Caco-2 (cell line): ENCODE data around the gene SYTL5. TPM values are rescaled to one million over a fixed set of nuclear protein-coding genes. Genes with fewer than 3 reads are reported as not detected.

Source experiments
- BruUV-seq: library from RNA; stranded (reverse); fragments of 400-500 nt; replicated peaks from 2 replicates; lab custom pipeline; 2021; lab: Mats Ljungman, UMichigan
- CTCF ChIA-PET: fragments of 300-600 bp; sonication (Branson Sonifier 250); formaldehyde crosslinking; loops from one replicate; lab custom pipeline; 2022; ENCODE audit warnings: antibody characterized with exemption; lab: Charles Lee
- POLR2A ChIA-PET: fragments of 300-600 bp; sonication (Branson Sonifier 250); formaldehyde crosslinking; loops from one replicate; lab custom pipeline; 2022; ENCODE audit warnings: antibody characterized with exemption; lab: Charles Lee
- DNase-seq, 2 experiments: peaks; one replicate each; pipeline versions ENCODE4 v3.0.0 to v3.0.0-alpha.2; 2020 to 2022
- H3K27me3 ChIP-seq: replicated peaks from 2 replicates; pipeline ENCODE4 v1.6.0; 2011; ENCODE audit warnings: low read length; ENCODE audit not compliant: control insufficient read depth, insufficient read depth
- H3K36me3 ChIP-seq: 2 replicates; pipeline ENCODE4 v1.5.1; 2011; ENCODE audit warnings: low read length; ENCODE audit not compliant: control insufficient read depth, insufficient read depth
- H3K4me1 ChIP-seq: fragments of 250-450 bp; sonication (Bioruptor Pico); 2 replicates; pipeline ENCODE4 v1.5.1; 2020; ENCODE audit warnings: mild to moderate bottlenecking
- H3K4me3 ChIP-seq: 2 replicates; pipeline ENCODE4 v1.5.1; 2011; ENCODE audit warnings: low read depth, mild to moderate bottlenecking, control low read depth, low read length
- H3K9me3 ChIP-seq: fragments of 250-450 bp; sonication (Bioruptor Pico); 2 replicates; pipeline ENCODE4 v1.5.1; 2020; ENCODE audit warnings: mild to moderate bottlenecking, moderate library complexity
- H3K27ac Mint-ChIP-seq: one replicate; pipeline ENCODE4 v1.8.0; 2022; ENCODE audit warnings: mixed read lengths; ENCODE audit not compliant: unreplicated experiment
- H3K27me3 Mint-ChIP-seq: one replicate; pipeline ENCODE4 v1.8.0; 2022; ENCODE audit warnings: mixed read lengths; ENCODE audit not compliant: insufficient read depth, unreplicated experiment
- H3K36me3 Mint-ChIP-seq: one replicate; pipeline ENCODE4 v1.8.0; 2022; ENCODE audit warnings: mild to moderate bottlenecking, mixed read lengths; ENCODE audit not compliant: insufficient read depth, unreplicated experiment
- H3K4me1 Mint-ChIP-seq: one replicate; pipeline ENCODE4 v1.8.0; 2022; ENCODE audit warnings: low read depth, mixed read lengths; ENCODE audit not compliant: unreplicated experiment
- H3K4me3 Mint-ChIP-seq: one replicate; pipeline ENCODE4 v1.8.0; 2022; ENCODE audit warnings: mild to moderate bottlenecking, moderate library complexity, mixed read lengths; ENCODE audit not compliant: unreplicated experiment
- H3K9me3 Mint-ChIP-seq: one replicate; pipeline ENCODE4 v1.8.0; 2022; ENCODE audit warnings: mixed read lengths; ENCODE audit not compliant: unreplicated experiment
- intact Hi-C: fragments of 100-400 bp; cut with micrococcal nuclease; formaldehyde crosslinking; loops from one replicate; pipeline ENCODE4 v1.10.0; 2022; ENCODE audit not compliant: unreplicated experiment
- total RNA-seq: library from RNA; stranded (reverse); gene quantifications from 2 replicates; pipeline ENCODE4 v1.2.3, GENCODE V29; 2022
- TF ChIP-seq, protein P1 (sequence below), 2 experiments: fragments of 200-600 bp in 1 of 2; IDR thresholded peaks; 1 replicate in 1 of 2; 2 replicates in 1 of 2; pipeline versions ENCODE4 v1.5.1 to v1.8.0; 2011 to 2022; ENCODE audit warnings: antibody characterized with exemption in 1 of 2, control low read depth in 1 of 2, inconsistent platforms in 1 of 2, low read depth in 1 of 2, low read length in 1 of 2, mild to moderate bottlenecking in 1 of 2, moderate library complexity in 1 of 2; ENCODE audit not compliant: insufficient read depth in 1 of 2, severe bottlenecking in 1 of 2, unreplicated experiment in 1 of 2

SYTL5 gene
- total RNA-seq, 1 experiment from 2014 or later = 8.9 TPM

- Histone ChIP-seq H3K9me3 (no peaks in the 10 kb centered on the region), H3K27me3 (no peaks in the 10 kb centered on the region), H3K4me3 (no peak overlapping the region), H3K36me3 (no peaks in the 10 kb centered on the region), H3K4me1 (peaks cover 21% of the 10 kb centered on the region)
- H3K9me3 Mint-ChIP-seq = no peaks in the 10 kb centered on the region
- H3K4me3 Mint-ChIP-seq = peak overlapping the region; percentile 52
- ChIA-PET POLR2A (no interaction called here), CTCF (interaction anchor here (1.3 kb wide), 1 partner anchor 59 kb away, joined by 4 read pairs; no protein-coding TSS in a partner anchor)
- H3K36me3 Mint-ChIP-seq = no peaks in the 10 kb centered on the region
- H3K4me1 Mint-ChIP-seq = peaks cover 22% of the 10 kb centered on the region
- intact Hi-C loops = loop anchor here (1.0 to 2.0 kb wide), 3 partner anchors 13 to 59 kb away; partner anchors contain the start of gene SYTL5
- BruUV-seq = no TSS peak
- H3K27ac Mint-ChIP-seq = peak overlapping the region; percentile 66
- H3K27me3 Mint-ChIP-seq = no peaks in the 10 kb centered on the region
- peak; percentile 26 to 60 for DNase-seq
- TF ChIP-seq, protein P1, sequence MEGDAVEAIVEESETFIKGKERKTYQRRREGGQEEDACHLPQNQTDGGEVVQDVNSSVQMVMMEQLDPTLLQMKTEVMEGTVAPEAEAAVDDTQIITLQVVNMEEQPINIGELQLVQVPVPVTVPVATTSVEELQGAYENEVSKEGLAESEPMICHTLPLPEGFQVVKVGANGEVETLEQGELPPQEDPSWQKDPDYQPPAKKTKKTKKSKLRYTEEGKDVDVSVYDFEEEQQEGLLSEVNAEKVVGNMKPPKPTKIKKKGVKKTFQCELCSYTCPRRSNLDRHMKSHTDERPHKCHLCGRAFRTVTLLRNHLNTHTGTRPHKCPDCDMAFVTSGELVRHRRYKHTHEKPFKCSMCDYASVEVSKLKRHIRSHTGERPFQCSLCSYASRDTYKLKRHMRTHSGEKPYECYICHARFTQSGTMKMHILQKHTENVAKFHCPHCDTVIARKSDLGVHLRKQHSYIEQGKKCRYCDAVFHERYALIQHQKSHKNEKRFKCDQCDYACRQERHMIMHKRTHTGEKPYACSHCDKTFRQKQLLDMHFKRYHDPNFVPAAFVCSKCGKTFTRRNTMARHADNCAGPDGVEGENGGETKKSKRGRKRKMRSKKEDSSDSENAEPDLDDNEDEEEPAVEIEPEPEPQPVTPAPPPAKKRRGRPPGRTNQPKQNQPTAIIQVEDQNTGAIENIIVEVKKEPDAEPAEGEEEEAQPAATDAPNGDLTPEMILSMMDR (IDR thresholded peaks at IDR 0.05; ENCODE audit: insufficient read depth in 1 of 2, low read depth in 1 of 2, low read length in 1 of 2, severe bottlenecking in 1 of 2, unreplicated experiment in 1 of 2) = no peak
These were observed 46.9 kb upstream of the SYTL5 start for GRCh38 chrX:37959212-37960021.

DNA sequence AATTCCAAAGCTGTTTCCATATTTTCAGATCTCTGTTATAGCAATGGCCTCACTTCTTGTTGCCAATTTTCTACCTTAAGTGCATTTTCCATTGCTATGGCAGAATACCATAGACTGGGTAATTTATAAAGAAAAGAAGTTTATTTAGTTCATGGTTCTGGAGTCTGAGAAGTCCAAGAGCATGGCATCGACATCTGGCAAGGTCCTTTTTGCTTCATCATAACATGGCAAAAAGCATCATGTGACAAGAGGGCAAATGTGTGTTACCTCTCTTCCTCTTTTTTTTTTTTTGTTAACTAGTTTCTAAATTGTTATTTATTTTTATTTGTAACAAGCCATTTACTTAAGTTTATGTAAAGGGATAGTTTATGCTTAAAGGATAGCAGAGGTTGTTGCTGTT, 45.2 kb upstream of the SYTL5 start:
- Histone ChIP-seq H3K27me3 (no peaks in the 10 kb centered on the region), H3K4me1 (peaks cover 21% of the 10 kb centered on the region), H3K9me3 (no peaks in the 10 kb centered on the region), H3K4me3 (no peak overlapping the region), H3K36me3 (no peaks in the 10 kb centered on the region)
- intact Hi-C loops = no loop called here
- Mint-ChIP-seq H3K9me3 (no peaks in the 10 kb centered on the region), H3K27ac (no peak overlapping the region), H3K4me3 (no peak overlapping the region), H3K36me3 (no peaks in the 10 kb centered on the region), H3K4me1 (peaks cover 22% of the 10 kb centered on the region), H3K27me3 (no peaks in the 10 kb centered on the region)
- POLR2A ChIA-PET = no interaction called here
- CTCF ChIA-PET = no interaction called here
- TF ChIP-seq, protein P1 (IDR thresholded peaks at IDR 0.05; ENCODE audit: insufficient read depth in 1 of 2, low read depth in 1 of 2, low read length in 1 of 2, severe bottlenecking in 1 of 2, unreplicated experiment in 1 of 2) = no peak
- BruUV-seq = no TSS peak
- DNase-seq = no peak

- TF ChIP-seq, protein P1 (IDR thresholded peaks at IDR 0.05; ENCODE audit: insufficient read depth in 1 of 2, low read depth in 1 of 2, low read length in 1 of 2, severe bottlenecking in 1 of 2, unreplicated experiment in 1 of 2) = no peak
- no peaks in the 10 kb centered on the region for H3K27me3 ChIP-seq
- intact Hi-C loops = no loop called here
- no peak overlapping the region for H3K27ac Mint-ChIP-seq
- H3K27me3 Mint-ChIP-seq = no peaks in the 10 kb centered on the region
- H3K9me3 Mint-ChIP-seq = peaks cover 10% of the 10 kb centered on the region
- DNase-seq = no peak
- no TSS peak for BruUV-seq
- H3K4me3 Mint-ChIP-seq = no peak overlapping the region
- H3K4me1 ChIP-seq = no peaks in the 10 kb centered on the region
- no peaks in the 10 kb centered on the region for H3K36me3 ChIP-seq
- ChIA-PET CTCF (no interaction called here), POLR2A (no interaction called here)
- H3K9me3 ChIP-seq = no peaks in the 10 kb centered on the region
- no peak overlapping the region for H3K4me3 ChIP-seq
- H3K4me1 Mint-ChIP-seq = peaks cover 7% of the 10 kb centered on the region
- no peaks in the 10 kb centered on the region for H3K36me3 Mint-ChIP-seq
These were observed 38.6 kb upstream of the SYTL5 start for GRCh38 chrX:37967714-37968113.
